HepG2 (cell line): ENCODE measurements around the gene TPRN. TPM values are rescaled to one million over a fixed set of nuclear protein-coding genes. Genes with fewer than 3 reads are reported as not detected.

Experiments
- ATAC-seq: fragments of 200-7000 bp; cut with Tn5 transposase; 3 replicates; pipeline ENCODE4 v1.9.1; 2020; ENCODE audit warnings: mild to moderate bottlenecking, moderate library complexity
- BruUV-seq: library from RNA; stranded (reverse); fragments of 400-500 nt; replicated peaks from 2 replicates; lab custom pipeline; 2021; lab: Mats Ljungman, UMichigan
- CTCF ChIA-PET: fragments of 300-600 bp; formaldehyde crosslinking; extraction: SDS; loops from one replicate; lab custom pipeline; 2021; ENCODE audit warnings: low total read pairs, inconsistent platforms, low intra/inter-chr PET ratio; lab: Yijun Ruan, JAX
- POLR2A ChIA-PET: fragments of 350-600 bp; sonication (Branson Sonifier 250); formaldehyde crosslinking; loops from one replicate; lab custom pipeline; 2020; ENCODE audit warnings: antibody characterized with exemption, inconsistent platforms; lab: Yijun Ruan, JAX
- DNase-seq: peaks from one replicate; pipeline ENCODE4 v3.0.0-alpha.2; 2015; ENCODE audit warnings: low spot score
- FAIRE-seq: peaks from 3 replicates; lab custom pipeline; 2011; peaks lifted over from hg19 to GRCh38; lab: Jason Lieb, UNC
- H2AFZ ChIP-seq: one replicate; pipeline ENCODE4 v1.6.1; 2011; ENCODE audit warnings: low read length, inconsistent platforms
- H3K27ac ChIP-seq: fragments of 300-600 bp; 3 replicates; pipeline ENCODE4 v1.8.0; 2011; ENCODE audit warnings: mixed run types, mild to moderate bottlenecking, mixed read lengths, low read length, inconsistent platforms; ENCODE audit not compliant: insufficient read depth; ENCODE audit errors: extremely low read length
- H3K27me3 ChIP-seq, 2 experiments: fragments of 200-600 bp in 1 of 2; 2 replicates in 1 of 2; 3 replicates in 1 of 2; pipeline versions ENCODE4 v1.6.0 to v1.8.0; 2011; ENCODE audit warnings: low read length in 2 of 2, mild to moderate bottlenecking in 2 of 2, moderate library complexity in 2 of 2, inconsistent platforms in 1 of 2; ENCODE audit not compliant: insufficient read depth in 2 of 2, control insufficient read depth in 1 of 2
- H3K36me3 ChIP-seq, 2 experiments: fragments of 200-600 bp in 1 of 2; replicated peaks in 1 of 2; 2 replicates in 1 of 2; 3 replicates in 1 of 2; pipeline versions ENCODE4 v1.5.1 to v1.8.0; 2011; ENCODE audit warnings: low read length in 2 of 2, inconsistent platforms in 1 of 2; ENCODE audit not compliant: insufficient read depth in 2 of 2, control insufficient read depth in 1 of 2
- H3K4me1 ChIP-seq: 2 replicates; pipeline ENCODE4 v1.5.1; 2012; ENCODE audit warnings: low read length, inconsistent platforms; ENCODE audit not compliant: insufficient read depth
- H3K4me2 ChIP-seq: 2 replicates; pipeline ENCODE4 v1.6.0; 2011; ENCODE audit warnings: low read depth, low read length, inconsistent platforms
- H3K4me3 ChIP-seq, 3 experiments: fragments of 200-600 bp in 1 of 3; sonication (generic), shearing (Covaris generic) in 1 of 3; replicated peaks in 1 of 3; 2 replicates each; pipeline ENCODE4 v1.5.1; 2011 to 2016; ENCODE audit warnings: low read length in 3 of 3, inconsistent platforms in 2 of 3, low read depth in 2 of 3, mild to moderate bottlenecking in 2 of 3, control low read depth in 1 of 3, mixed read lengths in 1 of 3; ENCODE audit not compliant: insufficient read depth in 1 of 3
- H3K79me2 ChIP-seq: one replicate; pipeline ENCODE4 v1.6.1; 2011; ENCODE audit warnings: low read length, inconsistent platforms; ENCODE audit not compliant: insufficient read depth
- H3K9ac ChIP-seq: 2 replicates; pipeline ENCODE4 v1.6.0; 2011; ENCODE audit warnings: mild to moderate bottlenecking, low read depth, low read length, inconsistent platforms; ENCODE audit not compliant: insufficient read depth
- H3K9me3 ChIP-seq: 2 replicates; pipeline ENCODE4 v1.5.1; 2012; ENCODE audit warnings: mild to moderate bottlenecking, low read length
- H4K20me1 ChIP-seq: 2 replicates; pipeline ENCODE4 v1.6.0; 2011; ENCODE audit warnings: inconsistent platforms, mild to moderate bottlenecking, low read length, moderate library complexity; ENCODE audit not compliant: insufficient read depth
- ATAD3A ChIP-seq: sonication (generic); formaldehyde crosslinking; IDR thresholded peaks from 2 replicates; pipeline ENCODE4 v1.4.0; 2020; ENCODE audit warnings: missing genetic modification reagents
- EZH2 ChIP-seq: conservative IDR thresholded peaks from 2 replicates; pipeline ENCODE4 v1.6.1; 2012; ENCODE audit warnings: mild to moderate bottlenecking, low read depth, low read length, moderate library complexity
- HOXA7 ChIP-seq: sonication (generic); formaldehyde crosslinking; IDR thresholded peaks from 2 replicates; pipeline ENCODE4 v1.8.1; 2022; ENCODE audit warnings: mild to moderate bottlenecking, missing genetic modification reagents, moderate library complexity
- SMC3 ChIP-seq: IDR thresholded peaks from 2 replicates; pipeline ENCODE4 v1.6.1; 2011; ENCODE audit warnings: low read length, improper control_type of control experiment
- ZMYM4 ChIP-seq: sonication (generic); formaldehyde crosslinking; IDR thresholded peaks from 2 replicates; pipeline ENCODE4 v1.8.1; 2023; ENCODE audit warnings: mild to moderate bottlenecking, missing genetic modification reagents
- ZNF543 ChIP-seq: sonication (generic); formaldehyde crosslinking; IDR thresholded peaks from 2 replicates; pipeline ENCODE4 v1.4.0; 2020; ENCODE audit warnings: mild to moderate bottlenecking, missing genetic modification reagents
- WGBS: methylation state at CpG from one replicate; pipeline ENCODE4 v1.1.6; 2017; ENCODE audit warnings: low lambda C conversion rate; 5-methylcytosine and 5-hydroxymethylcytosine counted together
- in situ Hi-C: cut with HindIII; loops from 2 replicates; pipeline ENCODE4 v1.10.0; 2017; ENCODE audit warnings: low pct_unique_long_range_greater_than_20kb; ENCODE audit not compliant: extremely low pct_ligation_motif_present
- intact Hi-C: fragments of 100-400 bp; cut with micrococcal nuclease; formaldehyde crosslinking; loops from one replicate; pipeline ENCODE4 v1.10.0; 2022; ENCODE audit not compliant: unreplicated experiment
- polyA plus RNA-seq, 8 experiments: library from polyadenylated mRNA; depleted of rRNA in 3 of 8; stranded (reverse) in 7 of 8; unstranded in 1 of 8; fragments of >200 nt; fragmentation: Illumina TruSeq in 4 of 8; extraction: Trizol in 4 of 8; gene quantifications; 2 replicates each; pipeline versions ENCODE4 v1.2.1 to v1.2.3, GENCODE V29; 2011 to 2016; ENCODE audit warnings: low read depth in 4 of 8, missing spikeins in 1 of 8, mixed read lengths in 1 of 8; ENCODE audit not compliant: insufficient read depth in 1 of 8
- total RNA-seq, 5 experiments: library from RNA; depleted of rRNA; stranded (reverse); fragments of >200 nt; fragmentation: Illumina TruSeq; extraction: Trizol; gene quantifications; 2 replicates each; pipeline ENCODE4 v1.2.3, GENCODE V29; 2016; ENCODE audit warnings: low read depth in 1 of 5
- TF ChIP-seq, protein P1 (sequence below): sonication (generic); formaldehyde crosslinking; conservative IDR thresholded peaks from 2 replicates; pipeline ENCODE4 v1.4.0; 2020; ENCODE audit warnings: missing genetic modification reagents

TPRN gene
- total and polyA plus RNA-seq, 2 of the 13 experiments (the other 11 are each of a cell fraction or from before 2014, with no cell fraction given), result 10.1 to 19.2 TPM

DNA sequence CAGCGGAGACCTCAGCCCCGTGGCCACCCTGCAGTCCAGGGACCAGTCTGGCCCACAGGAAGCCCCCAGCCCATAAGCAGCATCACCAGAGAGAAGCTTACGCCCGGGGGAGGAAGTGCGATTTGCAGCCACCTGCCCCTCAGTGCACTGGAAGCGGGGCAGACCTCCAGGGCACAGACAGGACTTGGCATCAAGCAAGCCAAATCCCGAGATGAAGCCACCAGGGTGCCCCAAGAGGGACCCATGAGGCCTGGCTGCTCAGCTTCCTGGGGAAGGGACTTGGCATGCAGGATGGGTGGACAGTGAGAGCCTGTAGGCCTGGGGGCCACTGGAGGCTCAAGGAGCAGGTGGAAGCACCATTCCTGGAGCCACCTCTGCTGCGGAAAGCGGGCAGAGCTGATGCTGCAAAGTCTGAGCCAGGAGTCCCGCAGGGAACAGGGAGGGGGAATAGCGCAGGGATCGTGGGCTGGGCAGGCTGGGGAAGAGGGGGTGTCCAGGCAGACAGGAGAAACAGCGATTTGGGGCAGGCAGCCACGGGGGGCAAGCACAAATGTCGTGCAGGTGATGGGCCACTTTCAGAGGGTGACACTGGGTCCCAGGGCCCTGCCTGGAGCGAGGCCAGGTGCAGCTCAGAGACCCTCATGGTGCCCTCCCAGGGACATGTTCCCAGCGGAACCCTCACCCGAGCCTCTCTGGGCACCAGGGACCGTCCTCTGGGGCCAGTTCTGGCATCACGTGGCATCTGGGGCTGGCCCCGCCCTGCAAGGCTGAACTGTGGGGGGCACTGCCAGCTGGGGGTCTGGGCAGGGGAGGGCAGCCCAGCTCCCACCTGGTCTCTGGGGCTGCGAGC, 33.9 kb downstream of the TPRN start:
- H3K4me2 ChIP-seq, result no peak overlapping the region
- H3K36me3 ChIP-seq, result no peaks in the 10 kb centered on the region
- H3K9me3 ChIP-seq, result no peaks in the 10 kb centered on the region
- no peak overlapping the region for H3K27ac ChIP-seq
- DNase-seq, result no peak
- no TSS peak for BruUV-seq
- no peak for ATAC-seq
- FAIRE-seq, result no peak
- no peak overlapping the region for H3K9ac ChIP-seq
- H4K20me1 ChIP-seq, result no peaks in the 10 kb centered on the region
- ChIA-PET POLR2A (interaction anchor here (1.3 kb wide), 1 partner anchor 22 kb away, joined by 4 read pairs; no protein-coding TSS in a partner anchor), CTCF (no interaction called here)
- WGBS, result 5% methylated on average over 9 of the region's 22 CpGs
- peaks cover 9% of the 10 kb centered on the region for H3K4me1 ChIP-seq
- H3K4me3 ChIP-seq, result no peak overlapping the region
- intact Hi-C loops (no loop called here), in situ Hi-C loops (no loop called here)
- no peak overlapping the region for H2AFZ ChIP-seq
- no peaks in the 10 kb centered on the region for H3K79me2 ChIP-seq
- TF ChIP-seq EZH2 (peak; percentile 55; the same call in 1 of the 2 replicates), ATAD3A (CRISPR knock-in tag) (no peak), ZNF543 (CRISPR knock-in tag) (no peak), HOXA7 (CRISPR knock-in tag) (no peak), ZMYM4 (CRISPR knock-in tag) (no peak), SMC3 (no peak)
- TF ChIP-seq, protein P1, sequence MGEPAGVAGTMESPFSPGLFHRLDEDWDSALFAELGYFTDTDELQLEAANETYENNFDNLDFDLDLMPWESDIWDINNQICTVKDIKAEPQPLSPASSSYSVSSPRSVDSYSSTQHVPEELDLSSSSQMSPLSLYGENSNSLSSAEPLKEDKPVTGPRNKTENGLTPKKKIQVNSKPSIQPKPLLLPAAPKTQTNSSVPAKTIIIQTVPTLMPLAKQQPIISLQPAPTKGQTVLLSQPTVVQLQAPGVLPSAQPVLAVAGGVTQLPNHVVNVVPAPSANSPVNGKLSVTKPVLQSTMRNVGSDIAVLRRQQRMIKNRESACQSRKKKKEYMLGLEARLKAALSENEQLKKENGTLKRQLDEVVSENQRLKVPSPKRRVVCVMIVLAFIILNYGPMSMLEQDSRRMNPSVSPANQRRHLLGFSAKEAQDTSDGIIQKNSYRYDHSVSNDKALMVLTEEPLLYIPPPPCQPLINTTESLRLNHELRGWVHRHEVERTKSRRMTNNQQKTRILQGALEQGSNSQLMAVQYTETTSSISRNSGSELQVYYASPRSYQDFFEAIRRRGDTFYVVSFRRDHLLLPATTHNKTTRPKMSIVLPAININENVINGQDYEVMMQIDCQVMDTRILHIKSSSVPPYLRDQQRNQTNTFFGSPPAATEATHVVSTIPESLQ, result no peak
- peaks cover 16 to 87% of the 10 kb centered on the region in 2 experiments; a peak in 3 of 5 replicates for H3K27me3 ChIP-seq
